Endothelial cell of umbilical vein (primary cell): ENCODE data around the gene ABCF1. TPM values are rescaled to one million over a fixed set of nuclear protein-coding genes. Genes with fewer than 3 reads are reported as not detected.

Experiments used
- BruUV-seq: library from RNA; stranded (reverse); fragments of 400-500 nt; replicated peaks from 2 replicates; lab custom pipeline; 2021; lab: Mats Ljungman, UMichigan
- CTCF ChIA-PET: fragments of 300-600, 350-600 bp; sonication (Branson Sonifier 250); formaldehyde crosslinking; loops from one replicate; lab custom pipeline; 2021; ENCODE audit warnings: antibody characterized with exemption, inconsistent platforms; lab: Charles Lee
- POLR2A ChIA-PET: fragments of 300-600, 350-600 bp; sonication (Branson Sonifier 250); formaldehyde crosslinking; loops from one replicate; lab custom pipeline; 2021; ENCODE audit warnings: antibody characterized with exemption, inconsistent platforms; lab: Charles Lee
- DNase-seq: peaks from one replicate; pipeline ENCODE4 v3.0.0-alpha.2; 2011; ENCODE audit warnings: low read depth, low spot score
- FAIRE-seq: peaks from 2 replicates; lab custom pipeline; 2011; peaks lifted over from hg19 to GRCh38; lab: Jason Lieb, UNC
- H2AFZ ChIP-seq: 2 replicates; pipeline ENCODE4 v1.6.0; 2012; ENCODE audit warnings: low read depth, low read length, control low read depth, inconsistent platforms
- H3K27ac ChIP-seq: 2 replicates; pipeline ENCODE4 v1.5.1; 2011; ENCODE audit warnings: low read depth, mild to moderate bottlenecking, control low read depth, low read length, moderate library complexity; ENCODE audit not compliant: insufficient read depth
- H3K27me3 ChIP-seq, 2 experiments: 2 replicates each; pipeline versions ENCODE4 v1.6.0 to v1.6.1; 2011; ENCODE audit warnings: low read length in 2 of 2, mixed read lengths in 1 of 2; ENCODE audit not compliant: control insufficient read depth in 2 of 2, insufficient read depth in 2 of 2
- H3K36me3 ChIP-seq, 2 experiments: 2 replicates in 1 of 2; 3 replicates in 1 of 2; pipeline ENCODE4 v1.5.1; 2011; ENCODE audit warnings: low read length in 2 of 2, mild to moderate bottlenecking in 1 of 2, moderate library complexity in 1 of 2; ENCODE audit not compliant: control insufficient read depth in 2 of 2, insufficient read depth in 2 of 2; ENCODE audit errors: extremely low read depth in 1 of 2
- H3K4me1 ChIP-seq: 3 replicates; pipeline ENCODE4 v1.5.1; 2011; ENCODE audit warnings: mild to moderate bottlenecking, low read length; ENCODE audit not compliant: control insufficient read depth, insufficient read depth; ENCODE audit errors: extremely low read depth
- H3K4me2 ChIP-seq: 2 replicates; pipeline ENCODE4 v1.6.1; 2011; ENCODE audit warnings: low read length, control low read depth, mixed read lengths; ENCODE audit not compliant: insufficient read depth
- H3K4me3 ChIP-seq, 3 experiments: fragments of 200-600 bp in 1 of 3; sonication (generic), shearing (Covaris generic) in 1 of 3; replicated peaks in 1 of 3; 2 replicates each; pipeline ENCODE4 v1.5.1; 2011 to 2016; ENCODE audit warnings: control low read depth in 3 of 3, low read length in 3 of 3, mild to moderate bottlenecking in 2 of 3, inconsistent platforms in 1 of 3, low read depth in 1 of 3, moderate library complexity in 1 of 3; ENCODE audit not compliant: insufficient read depth in 1 of 3
- H3K79me2 ChIP-seq: 2 replicates; pipeline ENCODE4 v1.6.0; 2012; ENCODE audit warnings: low read length, inconsistent platforms; ENCODE audit not compliant: control insufficient read depth, insufficient read depth
- H3K9ac ChIP-seq: replicated peaks from 2 replicates; pipeline ENCODE3; 2011; ENCODE audit warnings: low read length, control low read depth; ENCODE audit not compliant: insufficient read depth; ENCODE audit errors: extremely low read depth
- H3K9me1 ChIP-seq: replicated peaks from 3 replicates; pipeline ENCODE4 v1.6.0; 2011; ENCODE audit warnings: mild to moderate bottlenecking, low read length; ENCODE audit not compliant: control insufficient read depth, insufficient read depth; ENCODE audit errors: extremely low read depth
- H3K9me3 ChIP-seq: replicated peaks from 2 replicates; pipeline ENCODE4 v1.5.1; 2012; ENCODE audit warnings: low read length, inconsistent platforms; ENCODE audit not compliant: control insufficient read depth, insufficient read depth
- H4K20me1 ChIP-seq: replicated peaks from 2 replicates; pipeline ENCODE3; 2011; ENCODE audit warnings: mild to moderate bottlenecking, low read length; ENCODE audit not compliant: control insufficient read depth, insufficient read depth; ENCODE audit errors: extremely low read depth
- CTCF ChIP-seq, 2 donors: IDR thresholded peaks; 1 replicate in 1 of 2; 2 replicates in 1 of 2; pipeline ENCODE4 v1.5.1; 2011; ENCODE audit warnings: low read length in 2 of 2, mild to moderate bottlenecking in 2 of 2, moderate library complexity in 2 of 2, control low read depth in 1 of 2, inconsistent platforms in 1 of 2, low read depth in 1 of 2; ENCODE audit not compliant: insufficient read depth in 1 of 2; ENCODE audit errors: extremely low read depth in 1 of 2
- EZH2 ChIP-seq: IDR thresholded peaks from 2 replicates; pipeline ENCODE4 v1.6.1; 2012; ENCODE audit warnings: borderline replicate concordance, low read depth, mild to moderate bottlenecking, moderate library complexity, low read length, inconsistent platforms; ENCODE audit not compliant: severe bottlenecking
- FOS ChIP-seq: IDR thresholded peaks from 2 replicates; pipeline ENCODE4 v1.6.1; 2011; ENCODE audit warnings: mild to moderate bottlenecking, low read length, moderate library complexity, borderline replicate concordance; ENCODE audit not compliant: insufficient read depth
- GATA2 ChIP-seq: IDR thresholded peaks from 2 replicates; pipeline ENCODE4 v1.7.0; 2011; ENCODE audit warnings: low read depth, mild to moderate bottlenecking, moderate library complexity, mixed read lengths, low read length; ENCODE audit not compliant: insufficient read length, insufficient read depth
- JUN ChIP-seq: IDR thresholded peaks from 2 replicates; pipeline ENCODE4 v1.6.1; 2011; ENCODE audit warnings: borderline replicate concordance, low read depth; ENCODE audit not compliant: insufficient read length, insufficient read depth
- MAX ChIP-seq: IDR thresholded peaks from 2 replicates; pipeline ENCODE4 v1.6.1; 2011; ENCODE audit not compliant: insufficient read depth, insufficient read length
- MYC ChIP-seq: IDR thresholded peaks from one replicate; pipeline ENCODE4 v1.6.1; 2011; ENCODE audit warnings: mild to moderate bottlenecking, low read depth, low read length
- POLR2A ChIP-seq: IDR thresholded peaks from 2 replicates; pipeline ENCODE4 v1.6.1; 2012; ENCODE audit warnings: low read depth, mild to moderate bottlenecking, control low read depth, low read length
- POLR2AphosphoS5 ChIP-seq: IDR thresholded peaks from 2 replicates; pipeline ENCODE4 v1.6.1; 2012; ENCODE audit warnings: low read depth, mild to moderate bottlenecking, control low read depth, low read length, moderate library complexity; ENCODE audit not compliant: insufficient read depth
- dilution Hi-C: fragments of 300-500 bp; cut with MboI; formaldehyde crosslinking; loops from one replicate; pipeline ENCODE4 v1.15.0; 2019; ENCODE audit warnings: low sequenced_read_pairs; ENCODE audit not compliant: extremely low pct_ligation_motif_present
- intact Hi-C: fragments of 100-400 bp; cut with micrococcal nuclease; formaldehyde crosslinking; loops from one replicate; pipeline ENCODE4 v1.10.0; 2022
- polyA plus RNA-seq, 4 experiments: library from polyadenylated mRNA; depleted of rRNA in 3 of 4; stranded (reverse) in 3 of 4; unstranded in 1 of 4; fragments of >200 nt; gene quantifications; 2 replicates each; pipeline versions ENCODE4 v1.2.1 to v1.2.3, GENCODE V29; 2011 to 2012; ENCODE audit warnings: missing spikeins in 1 of 4
- total RNA-seq: library from RNA; stranded (reverse); gene quantifications from 2 replicates; pipeline ENCODE4 v1.2.3, GENCODE V29; 2021

Gene ABCF1
- total and polyA plus RNA-seq, 2 donors (not counting 3 experiments of a cell fraction or from before 2014, with no cell fraction given), result 34.0 to 60.3 TPM

DNA sequence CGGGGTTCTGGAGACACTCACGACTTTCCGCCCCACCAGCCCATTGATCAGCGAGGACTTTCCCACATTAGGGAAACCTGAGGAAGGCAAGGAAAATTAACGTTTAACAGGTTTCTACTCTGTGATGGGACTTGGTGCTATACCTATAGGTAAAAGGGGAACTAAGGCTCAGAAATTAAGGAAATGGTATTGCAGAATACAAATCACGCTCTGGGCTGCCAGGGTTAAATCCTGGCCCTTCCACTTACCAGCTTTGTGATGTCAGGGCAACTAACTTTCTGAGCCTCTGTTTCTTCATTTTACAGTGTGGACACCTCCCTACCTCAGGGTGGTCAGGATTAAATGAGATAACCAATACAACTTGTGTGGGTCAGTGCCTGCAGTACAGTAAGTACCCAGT is 23.8 kb upstream of the ABCF1 start:
- Histone ChIP-seq H3K4me2 (no peak overlapping the region), H3K27me3 (no peaks in the 10 kb centered on the region), H4K20me1 (no peaks in the 10 kb centered on the region), H3K4me3 (no peak overlapping the region), H3K9me1 (no peaks in the 10 kb centered on the region), H3K27ac (no peak overlapping the region), H3K9ac (no peak overlapping the region), H2AFZ (no peak overlapping the region), H3K4me1 (peaks cover 20% of the 10 kb centered on the region), H3K36me3 (peaks cover 0 to 16% of the 10 kb centered on the region in 2 experiments), H3K79me2 (no peaks in the 10 kb centered on the region), H3K9me3 (no peaks in the 10 kb centered on the region)
- DNase-seq, result no peak
- no peak for FAIRE-seq
- intact Hi-C loops (no loop called here), dilution Hi-C loops (no loop called here)
- POLR2A ChIA-PET, result no interaction called here
- BruUV-seq, result no TSS peak
- TF ChIP-seq JUN (no peak), POLR2AphosphoS5 (no peak), MYC (no peak), POLR2A (no peak), EZH2 (no peak), FOS (no peak), GATA2 (no peak), MAX (no peak), CTCF (IDR thresholded peaks at IDR 0.05; ENCODE audit: extremely low read depth in 1 of 2, insufficient read depth in 1 of 2, low read depth in 1 of 2, low read length in 2 of 2) (no peak)
- CTCF ChIA-PET, result interaction anchor here (13.7 kb wide), 1 partner anchor 64 kb away, joined by 522 read pairs; no protein-coding TSS in a partner anchor
